ENCODE data around the gene CELSR1.

Gene CELSR1

DNA sequence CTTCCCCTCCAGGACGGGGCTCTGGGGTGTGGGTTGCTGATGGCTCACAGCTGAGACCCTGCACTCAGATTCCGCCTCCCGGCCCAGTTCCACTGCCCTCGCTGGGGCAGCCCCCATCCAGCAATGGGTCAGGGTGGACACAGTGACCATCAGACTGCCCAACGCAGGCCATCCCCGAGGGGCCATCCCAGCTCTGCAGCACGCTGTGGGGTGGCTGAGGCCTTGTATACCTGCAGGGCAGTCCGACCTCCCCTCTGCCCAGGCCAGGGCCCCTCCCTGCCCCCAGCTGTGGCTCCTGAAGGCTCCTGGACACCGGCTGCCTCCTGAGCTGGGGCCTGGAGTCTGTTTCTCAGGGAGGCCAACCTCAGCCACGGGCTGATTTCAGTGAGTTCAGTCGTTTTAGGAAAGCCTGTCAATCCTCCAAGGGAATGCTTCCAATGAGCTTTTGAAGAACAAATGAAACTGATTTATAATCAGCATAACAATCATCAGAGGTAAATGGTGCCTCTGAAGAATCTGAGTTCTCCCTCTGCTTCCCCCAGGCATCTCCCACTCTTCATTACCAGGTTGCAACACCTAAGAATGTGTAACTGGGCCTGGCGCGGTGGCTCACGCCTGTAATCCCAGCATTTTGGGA is 95.1 kb downstream of the CELSR1 start:
- no peak for DNase-seq (ENCODE audit: low read depth)

DNA sequence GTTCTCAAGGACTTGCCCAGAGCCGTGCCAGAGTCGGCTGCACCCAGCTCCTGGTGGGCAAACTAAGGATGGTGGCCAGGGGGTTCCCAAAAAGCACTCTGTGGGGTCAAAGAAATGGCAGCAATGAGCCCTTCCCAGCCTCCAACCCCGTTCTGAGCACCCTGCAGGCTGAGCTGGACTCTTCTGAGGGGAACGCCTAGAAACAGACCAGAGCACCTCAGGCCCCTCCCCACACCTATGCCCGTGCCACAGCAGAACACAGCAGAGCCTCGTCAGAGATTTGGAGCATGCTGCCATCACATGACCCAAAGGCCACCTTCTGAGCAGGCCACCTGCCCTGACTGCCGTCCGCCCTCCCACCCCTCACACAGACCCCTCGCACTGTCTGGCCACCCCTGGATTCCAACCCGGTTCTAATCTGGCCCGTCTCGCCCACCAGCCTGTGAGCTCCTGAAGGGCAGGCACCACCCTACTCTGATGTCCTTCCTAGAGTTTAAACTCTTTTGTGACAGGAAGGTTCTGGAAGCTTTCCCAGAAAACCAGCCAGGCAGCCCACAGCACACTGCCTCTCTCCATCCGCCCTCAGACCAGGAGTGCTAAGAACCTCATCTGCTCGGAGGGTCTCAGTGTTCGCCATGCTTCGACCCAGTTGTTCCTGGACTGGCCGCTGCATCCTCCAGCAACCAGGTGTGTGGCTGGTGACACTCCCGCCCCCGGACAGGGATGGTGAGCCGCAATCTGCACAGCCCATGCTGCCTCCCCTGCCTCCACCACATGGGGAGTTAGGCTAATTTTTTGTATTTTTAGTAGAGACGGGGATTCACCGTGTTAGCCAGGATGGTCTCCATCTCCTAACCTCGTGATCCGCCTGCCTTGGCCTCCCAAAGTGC is 97.6 kb downstream of the CELSR1 start:
- DNase-seq (ENCODE audit: low read depth), result no peak

DNA sequence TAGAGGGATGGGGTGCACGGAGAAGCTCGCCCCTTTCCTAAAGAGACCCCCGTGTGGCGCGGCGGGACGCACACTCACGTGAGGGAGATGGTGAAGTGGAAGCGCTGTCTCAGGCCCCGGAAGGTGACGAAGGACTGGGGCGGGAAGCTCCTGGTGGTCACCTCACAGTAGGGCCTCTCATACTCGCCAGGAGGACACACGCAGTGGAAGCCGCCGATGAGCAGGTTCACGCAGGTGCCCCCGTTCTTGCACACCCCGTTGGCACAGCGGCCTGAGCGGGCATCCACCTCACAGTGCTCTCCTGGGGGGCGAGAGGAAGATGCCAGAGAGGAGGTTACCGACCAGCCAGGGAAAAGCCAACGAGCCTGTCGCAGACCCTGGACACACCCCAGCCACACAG is 98.3 kb downstream of the CELSR1 start:
- DNase-seq (ENCODE audit: low read depth), result no peak

DNA sequence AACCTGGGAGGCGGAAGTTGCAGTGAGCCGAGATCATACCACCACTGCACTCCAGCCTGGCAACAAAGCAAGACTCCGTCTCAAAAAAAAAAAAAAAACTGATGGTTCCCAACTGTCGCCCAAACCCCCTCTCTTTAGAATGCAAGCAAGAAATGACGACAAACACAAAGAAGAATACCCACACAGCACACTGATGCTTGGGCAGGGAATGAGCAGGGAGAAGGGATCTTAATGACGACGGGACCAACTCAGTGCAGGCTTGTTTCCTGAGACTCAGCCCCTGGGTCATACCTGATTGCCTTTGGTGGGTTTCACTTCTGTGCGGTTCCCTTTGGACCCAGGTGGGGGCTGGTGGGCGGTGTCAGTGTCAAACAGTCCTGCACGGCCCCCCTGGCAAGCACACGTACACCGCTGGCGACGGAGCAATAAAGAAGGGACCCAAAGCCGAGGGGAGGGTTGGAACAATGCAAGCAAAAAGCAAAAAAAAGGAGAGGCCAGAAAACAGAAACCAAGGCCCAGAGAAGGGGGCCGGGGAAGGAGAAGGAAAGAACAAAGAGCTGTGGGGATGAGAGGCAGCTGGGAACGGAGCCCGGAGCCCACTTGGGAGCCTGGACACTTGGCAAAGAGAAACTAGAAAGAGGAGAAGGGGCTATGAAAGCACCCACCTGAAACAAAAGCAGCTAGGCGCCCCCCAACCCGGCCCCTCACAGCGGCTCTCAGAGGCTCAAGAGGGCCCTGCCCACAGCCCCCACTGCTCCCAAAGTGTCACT is 99.6 kb downstream of the CELSR1 start:
- DNase-seq (ENCODE audit: low read depth), result no peak

GRCh38 chr22:46436595-46437175 is 100.7 kb downstream of the CELSR1 start:
- DNase-seq (ENCODE audit: low read depth), result no peak

DNA sequence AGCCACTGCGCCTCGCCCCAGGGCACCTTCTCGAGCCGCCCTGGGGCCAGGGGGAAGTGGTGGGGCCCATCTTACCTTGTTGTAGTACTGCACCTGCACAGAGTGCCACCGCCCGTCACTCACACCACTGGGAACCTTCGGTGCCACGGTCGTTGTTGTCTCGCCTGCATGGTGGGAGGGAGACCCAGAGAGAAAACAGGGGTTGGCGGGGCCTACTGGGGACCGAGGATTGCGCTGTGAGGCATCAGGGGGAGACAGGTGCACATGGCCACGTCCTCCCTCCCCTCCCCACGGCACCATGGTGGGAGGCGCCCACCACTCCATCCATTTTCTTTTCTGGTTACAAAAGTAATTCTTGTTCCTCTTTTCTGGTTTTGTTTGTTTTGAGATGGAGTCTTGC is 104.1 kb downstream of the CELSR1 start:
- DNase-seq (ENCODE audit: low read depth), result no peak

DNA sequence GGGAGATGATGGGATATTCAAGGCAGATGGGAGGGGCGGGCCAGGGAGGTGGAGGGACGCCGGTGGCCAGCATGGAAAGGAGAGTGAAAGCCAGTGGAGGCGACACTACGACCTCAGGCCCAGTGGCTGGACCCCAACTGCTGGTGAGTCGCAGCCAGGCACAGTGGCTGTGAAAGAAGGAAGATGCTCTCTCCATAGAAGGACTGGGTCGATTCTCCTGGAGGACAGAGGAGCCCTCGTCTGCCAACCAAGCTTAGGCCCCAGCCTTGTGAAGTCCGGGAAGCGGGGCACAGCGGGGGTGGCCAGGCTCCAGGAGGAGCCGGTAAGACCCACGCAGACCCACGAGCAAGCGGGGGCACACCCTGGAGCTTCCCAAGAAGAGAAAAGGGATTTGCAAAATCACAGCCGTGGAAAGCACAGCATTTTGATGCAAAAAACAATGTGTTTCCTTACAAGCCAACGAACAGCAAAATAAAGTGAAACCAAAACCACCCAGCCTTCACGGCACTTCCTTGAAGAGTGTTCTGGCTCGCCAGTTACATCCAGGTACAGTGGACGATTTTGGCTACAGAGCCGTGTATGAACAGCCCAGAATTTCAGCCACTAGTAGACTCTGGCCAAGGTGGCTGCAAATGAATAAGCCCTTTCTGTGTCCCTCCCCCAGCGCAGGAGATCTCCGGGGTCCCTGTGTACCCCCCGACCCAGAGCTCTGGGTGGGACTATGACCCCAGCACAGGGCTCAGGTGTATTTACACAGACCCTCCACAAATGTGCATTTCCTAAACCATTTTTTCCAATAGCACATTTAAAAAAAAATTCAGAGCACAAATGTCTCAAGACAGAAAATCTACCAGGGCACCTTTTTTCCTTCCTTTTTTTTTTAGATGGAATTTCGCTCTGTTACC is 105.0 kb downstream of the CELSR1 start:
- peak; percentile 9 for DNase-seq (ENCODE audit: low read depth)

- DNase-seq (ENCODE audit: low read depth), result no peak
Observed at GRCh38 chr22:46430961-46431838, 106.2 kb downstream of the CELSR1 start.

DNA sequence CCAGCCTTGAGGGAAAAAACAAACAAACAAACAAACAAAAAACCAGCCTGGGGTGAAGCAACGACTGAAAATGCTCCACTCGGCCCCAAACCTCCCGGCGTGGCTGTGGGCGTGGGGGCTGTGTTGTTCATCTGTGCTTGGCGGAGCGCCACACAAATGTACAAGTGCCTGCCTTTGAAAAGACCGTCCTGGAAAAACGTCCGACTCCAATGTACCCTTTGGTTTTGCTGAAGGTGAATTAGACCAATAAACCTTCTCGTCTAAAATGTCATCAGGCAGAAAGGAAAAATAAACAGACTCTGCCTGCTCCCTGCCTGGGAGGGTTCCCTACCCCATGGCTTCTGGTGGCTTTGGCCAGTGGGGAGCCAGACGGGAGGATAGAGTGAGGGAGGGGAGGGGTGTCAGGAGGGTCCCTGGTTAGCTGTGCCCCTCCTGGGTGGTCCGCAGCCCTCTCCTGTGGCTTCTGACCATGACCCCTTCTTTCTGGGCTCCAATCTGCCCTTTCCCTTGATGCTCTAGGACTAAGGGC is 108.0 kb downstream of the CELSR1 start:
- DNase-seq (ENCODE audit: low read depth), result no peak

- no peak for DNase-seq (ENCODE audit: low read depth)
Observed at GRCh38 chr22:46428602-46429324, 108.7 kb downstream of the CELSR1 start.

GRCh38 chr22:46428171-46428570 is 109.2 kb downstream of the CELSR1 start:
- DNase-seq (ENCODE audit: low read depth), result no peak

GRCh38 chr22:46425016-46425415 is 112.4 kb downstream of the CELSR1 start:
- no peak for DNase-seq (ENCODE audit: low read depth)

DNA sequence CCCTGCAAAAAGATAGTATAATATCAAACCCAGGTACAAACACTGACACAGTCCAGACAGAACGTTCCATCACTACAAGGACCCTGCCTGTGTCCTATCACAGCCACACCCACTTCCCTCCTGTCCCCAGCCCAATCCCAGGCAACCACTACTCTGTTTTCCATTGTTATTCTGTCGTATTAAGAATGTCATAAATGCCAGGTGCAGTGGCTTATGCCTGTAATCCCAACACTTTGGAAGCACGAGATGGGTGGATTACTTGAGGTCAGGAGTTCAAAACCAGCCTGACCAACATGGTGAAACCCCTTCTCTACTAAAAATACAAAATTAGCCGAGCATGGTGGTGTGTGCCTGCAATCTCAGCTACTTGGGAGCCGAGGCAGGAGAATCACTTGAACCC is 112.9 kb downstream of the CELSR1 start:
- DNase-seq (ENCODE audit: low read depth), result no peak

- DNase-seq (ENCODE audit: low read depth), result no peak
Observed at GRCh38 chr22:46422896-46423295, 114.5 kb downstream of the CELSR1 start.

DNA sequence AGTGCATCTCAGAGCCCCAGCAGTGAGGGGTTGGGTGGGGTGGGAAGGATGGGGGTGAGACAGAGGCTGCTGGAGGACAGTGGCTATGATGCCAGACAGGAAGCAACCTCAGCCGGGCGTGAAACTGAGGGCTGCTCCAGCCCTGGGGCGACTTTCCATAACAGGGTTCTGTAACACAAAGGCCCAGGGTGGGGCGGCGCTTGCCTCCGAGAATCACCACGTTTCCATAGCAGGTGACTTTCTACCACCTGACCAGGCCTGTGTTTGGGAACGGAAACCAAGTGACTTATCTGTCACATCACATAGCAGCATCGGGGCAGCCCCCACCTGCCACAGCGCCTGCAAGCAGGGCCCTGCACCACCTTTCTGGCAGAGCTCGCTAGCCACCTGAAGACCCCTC is 116.2 kb downstream of the CELSR1 start:
- peak; percentile 5 for DNase-seq (ENCODE audit: low read depth)

GRCh38 chr22:46419754-46420571 is 117.5 kb downstream of the CELSR1 start:
- DNase-seq (ENCODE audit: low read depth), result no peak

- DNase-seq (ENCODE audit: low read depth), result no peak
Observed at GRCh38 chr22:46418827-46419226, 118.6 kb downstream of the CELSR1 start.

DNA sequence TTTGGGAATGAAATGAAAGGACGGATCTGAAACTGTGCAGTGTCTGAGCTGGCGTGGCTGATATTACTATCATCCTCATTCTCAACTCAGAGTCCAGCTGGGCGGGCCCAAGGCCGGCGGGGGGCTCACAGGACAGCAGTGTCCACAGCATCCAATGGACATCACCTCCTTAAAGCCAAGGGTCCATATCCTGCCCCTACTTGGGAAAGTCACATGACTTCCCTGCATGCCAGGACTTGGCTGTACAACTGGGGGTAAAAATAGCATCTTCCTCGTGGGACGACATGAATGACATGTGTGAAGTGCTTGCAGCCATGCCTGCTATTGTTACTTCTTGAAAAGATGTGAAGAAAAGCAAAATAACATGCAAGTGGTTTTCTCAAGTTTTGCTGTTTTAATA is 119.7 kb downstream of the CELSR1 start:
- no peak for DNase-seq (ENCODE audit: low read depth)

Measured in activated gamma-delta T cell treated with anti-CD3 and anti-CD28 coated beads, Interleukin-2, amount 50 U/mL, for 16 hours (primary cell).